ENCODE measurements around the gene RNF4.

- TF ChIP-seq, protein P1, sequence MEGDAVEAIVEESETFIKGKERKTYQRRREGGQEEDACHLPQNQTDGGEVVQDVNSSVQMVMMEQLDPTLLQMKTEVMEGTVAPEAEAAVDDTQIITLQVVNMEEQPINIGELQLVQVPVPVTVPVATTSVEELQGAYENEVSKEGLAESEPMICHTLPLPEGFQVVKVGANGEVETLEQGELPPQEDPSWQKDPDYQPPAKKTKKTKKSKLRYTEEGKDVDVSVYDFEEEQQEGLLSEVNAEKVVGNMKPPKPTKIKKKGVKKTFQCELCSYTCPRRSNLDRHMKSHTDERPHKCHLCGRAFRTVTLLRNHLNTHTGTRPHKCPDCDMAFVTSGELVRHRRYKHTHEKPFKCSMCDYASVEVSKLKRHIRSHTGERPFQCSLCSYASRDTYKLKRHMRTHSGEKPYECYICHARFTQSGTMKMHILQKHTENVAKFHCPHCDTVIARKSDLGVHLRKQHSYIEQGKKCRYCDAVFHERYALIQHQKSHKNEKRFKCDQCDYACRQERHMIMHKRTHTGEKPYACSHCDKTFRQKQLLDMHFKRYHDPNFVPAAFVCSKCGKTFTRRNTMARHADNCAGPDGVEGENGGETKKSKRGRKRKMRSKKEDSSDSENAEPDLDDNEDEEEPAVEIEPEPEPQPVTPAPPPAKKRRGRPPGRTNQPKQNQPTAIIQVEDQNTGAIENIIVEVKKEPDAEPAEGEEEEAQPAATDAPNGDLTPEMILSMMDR (IDR thresholded peaks at IDR 0.05; ENCODE audit: low read length): no peak
- TF ChIP-seq EZH2phosphoT487 (IDR thresholded peaks at IDR 0.05; ENCODE audit: low read length): no peak
These were observed 17.1 kb downstream of the RNF4 start for GRCh38 chr4:2485956-2486355.
